SIG-M5 treated with dmso at 0.1 percent for 504 hours (cell line): Measurements from ENCODE around the gene FADS1.

Experiments used
- DNase-seq: peaks from one replicate; lab custom pipeline; 2025; ENCODE audit not compliant: unreplicated experiment; lab: John Stamatoyannopoulos, UW

The FADS1 gene

GRCh38 chr11:61778357-61778886, 38.4 kb downstream of the FADS1 start:
- no peak for DNase-seq

DNA sequence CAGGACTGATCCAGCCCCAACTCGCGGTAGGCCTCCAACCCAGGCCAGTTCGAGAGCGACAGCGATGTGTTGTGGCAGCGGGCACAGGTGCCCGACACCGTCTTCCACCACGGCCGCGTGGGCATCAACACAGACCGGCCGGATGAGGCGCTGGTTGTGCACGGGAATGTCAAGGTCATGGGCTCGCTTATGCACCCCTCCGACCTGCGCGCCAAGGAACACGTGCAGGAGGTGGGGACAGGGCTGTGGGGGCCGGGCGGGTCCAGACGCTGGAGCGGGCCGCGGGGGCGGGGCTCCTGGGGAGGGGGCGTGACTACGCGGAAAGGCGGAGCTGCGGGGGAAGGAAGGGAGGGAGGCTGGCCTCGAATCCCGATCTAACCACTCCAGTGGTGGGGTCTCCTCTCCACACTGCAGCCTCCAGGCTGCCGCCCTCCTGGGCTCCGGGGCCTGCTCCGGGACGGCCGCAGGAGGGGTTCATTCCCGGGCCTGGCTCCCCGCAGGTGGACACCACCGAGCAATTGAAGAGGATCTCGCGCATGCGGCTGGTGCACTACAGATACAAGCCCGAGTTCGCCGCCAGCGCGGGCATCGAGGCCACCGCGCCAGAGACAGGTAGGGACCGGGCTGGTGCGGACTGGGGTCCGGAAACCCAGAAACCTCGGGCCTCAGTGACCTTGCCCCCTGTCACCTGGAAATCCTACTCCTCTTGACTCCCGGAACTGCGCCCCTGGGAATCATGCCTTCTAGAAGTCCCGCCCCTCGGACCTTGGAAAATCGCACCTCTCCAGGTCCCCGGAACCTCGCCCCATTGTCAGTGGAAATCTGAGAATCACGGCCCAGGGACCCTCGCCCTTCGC, 39.3 kb downstream of the FADS1 start:
- no peak for DNase-seq

GRCh38 chr11:61776561-61777075, 40.2 kb downstream of the FADS1 start:
- DNase-seq, result peak; percentile 64

GRCh38 chr11:61775606-61776554, 40.9 kb downstream of the FADS1 start:
- DNase-seq, result no peak

GRCh38 chr11:61775106-61775505, 41.7 kb downstream of the FADS1 start:
- no peak for DNase-seq

GRCh38 chr11:61774411-61774810, 42.4 kb downstream of the FADS1 start:
- DNase-seq, result no peak

- DNase-seq, result no peak
Measured at GRCh38 chr11:61773809-61774208, 43.0 kb downstream of the FADS1 start.

DNA sequence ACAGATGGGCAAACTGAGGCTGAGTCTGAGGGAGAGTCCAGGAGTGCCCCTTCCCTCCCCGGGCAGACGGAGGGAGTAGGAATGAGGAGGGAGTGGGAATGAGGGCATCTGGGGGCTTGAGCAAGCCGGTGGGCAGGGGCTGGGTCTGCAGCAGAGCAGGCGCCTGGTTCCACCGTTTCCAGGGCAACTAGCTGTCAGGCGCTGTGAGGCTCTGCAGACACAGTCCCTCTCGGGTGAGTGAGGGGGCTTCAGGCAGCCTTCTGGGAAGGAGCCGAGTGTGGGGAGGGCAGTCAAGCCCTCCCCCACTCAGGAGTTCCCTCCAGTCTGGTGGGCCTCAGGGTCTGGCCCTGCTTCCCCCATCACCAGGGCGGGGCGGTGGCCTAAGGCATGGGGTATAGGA, 43.4 kb downstream of the FADS1 start:
- no peak for DNase-seq

DNA sequence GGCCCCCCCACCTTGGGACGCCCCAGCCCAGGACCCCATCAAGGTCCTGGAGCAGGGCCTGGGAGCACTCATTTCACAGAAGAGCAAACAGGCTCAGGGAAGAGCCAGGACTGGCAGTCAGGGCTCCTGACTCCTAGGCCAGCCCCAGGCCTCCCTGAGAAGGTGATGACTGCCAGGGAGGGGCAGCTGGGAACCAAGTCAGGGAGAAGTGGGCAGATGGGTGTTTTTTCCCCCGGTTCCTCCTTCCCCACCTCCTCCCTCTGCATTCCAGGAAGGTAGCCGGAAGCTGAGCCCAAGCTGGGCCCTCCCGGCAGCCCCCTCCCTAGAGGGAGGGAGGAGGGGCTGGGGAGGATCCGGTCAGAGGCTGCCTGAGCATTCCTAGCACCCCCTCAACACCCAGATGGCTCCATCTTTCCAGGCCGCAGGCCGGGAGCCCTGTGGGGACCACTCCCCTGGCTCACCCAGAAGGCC, 44.8 kb downstream of the FADS1 start:
- no peak for DNase-seq

DNA sequence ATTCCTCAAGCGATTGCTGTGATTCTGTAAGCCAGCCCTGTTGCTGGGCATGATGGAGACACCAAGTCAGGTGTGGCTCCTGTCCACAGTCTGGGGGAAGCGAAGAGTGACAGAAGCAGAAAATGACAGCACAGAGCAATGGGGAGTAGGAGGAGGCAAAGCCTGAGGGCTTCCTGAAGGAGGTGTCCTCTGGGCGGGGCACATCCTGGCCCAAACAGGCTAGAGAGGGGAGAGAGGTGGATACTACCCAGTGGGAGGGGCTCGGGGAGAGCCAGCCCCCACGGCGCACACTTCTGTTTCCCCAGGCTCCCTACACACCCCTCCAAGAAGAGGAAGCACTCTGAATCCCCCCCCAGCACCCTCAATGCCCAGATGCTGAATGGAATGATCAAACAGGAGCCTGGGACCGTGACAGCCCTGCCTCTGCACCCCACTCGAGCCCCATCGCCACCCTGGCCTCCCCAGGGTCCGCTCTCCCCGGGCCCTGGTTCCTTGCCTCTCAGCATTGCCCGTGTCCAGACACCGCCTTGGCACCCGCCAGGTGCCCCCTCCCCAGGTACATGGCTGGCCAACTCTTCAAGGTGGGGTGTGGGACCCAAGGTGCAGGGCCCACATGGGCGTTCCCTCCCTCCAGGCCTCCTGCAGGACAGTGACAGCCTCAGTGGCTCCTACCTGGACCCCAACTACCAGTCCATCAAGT, 45.5 kb downstream of the FADS1 start:
- no peak for DNase-seq

DNA sequence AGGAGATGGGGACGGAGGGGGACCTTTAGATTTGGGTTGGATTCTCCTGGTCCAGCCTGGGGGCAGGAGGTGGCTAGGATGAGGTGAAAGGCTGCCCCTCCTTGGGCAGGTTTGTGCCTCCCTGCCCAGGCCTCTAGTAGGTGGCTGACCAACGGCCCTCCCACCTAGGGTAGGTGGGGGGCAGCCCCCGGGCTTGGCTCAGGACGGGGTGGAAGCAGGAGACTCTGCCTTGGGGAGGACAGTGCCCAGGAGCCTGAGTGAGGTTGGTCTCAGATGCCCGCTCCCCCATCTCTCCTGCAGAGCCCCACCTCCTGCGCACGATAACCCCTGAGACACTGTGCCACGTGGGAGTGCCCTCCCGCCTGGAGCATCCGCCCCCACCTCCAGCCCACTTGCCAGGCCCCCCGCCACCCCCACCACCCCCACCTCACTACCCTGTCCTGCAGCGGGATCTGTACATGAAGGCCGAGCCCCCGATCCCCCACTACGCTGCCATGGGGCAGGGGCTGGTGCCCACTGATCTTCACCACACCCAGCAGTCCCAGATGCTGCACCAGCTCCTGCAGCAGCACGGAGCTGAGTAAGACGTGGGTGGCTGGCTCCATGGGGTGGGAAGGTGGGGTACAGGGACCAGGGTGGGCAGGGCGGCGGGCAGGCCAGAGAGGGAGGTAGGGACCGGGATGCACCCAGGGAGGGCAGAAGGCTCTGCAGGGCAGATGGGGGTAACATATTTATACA, 46.7 kb downstream of the FADS1 start:
- DNase-seq, result no peak

GRCh38 chr11:61769169-61769920, 47.5 kb downstream of the FADS1 start:
- no peak for DNase-seq

GRCh38 chr11:61768376-61769076, 48.3 kb downstream of the FADS1 start:
- no peak for DNase-seq

DNA sequence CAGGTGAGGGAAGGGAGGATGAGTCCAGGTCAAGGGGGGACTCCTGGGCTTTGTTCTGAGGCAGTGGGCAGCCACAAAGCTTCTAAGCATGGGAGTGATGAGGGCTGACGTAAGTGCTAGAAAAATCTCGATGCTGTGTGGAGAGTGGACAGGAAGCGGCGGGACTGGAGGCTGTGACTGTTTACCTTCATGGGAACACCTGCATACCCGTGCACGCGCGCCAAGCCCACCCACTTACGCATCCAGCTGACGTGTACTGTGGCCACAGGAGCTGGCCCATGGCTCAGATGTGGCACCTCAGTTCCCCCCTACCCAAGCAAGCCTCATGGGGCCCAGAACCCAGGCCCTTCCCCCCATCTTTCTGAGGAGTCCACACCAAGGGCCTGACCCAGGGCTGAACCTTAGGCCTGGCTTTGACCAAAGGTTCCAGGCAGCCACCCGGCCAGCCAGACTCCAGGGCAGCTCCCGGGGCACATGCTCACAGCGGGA, 50.4 kb downstream of the FADS1 start:
- DNase-seq, result no peak

DNA sequence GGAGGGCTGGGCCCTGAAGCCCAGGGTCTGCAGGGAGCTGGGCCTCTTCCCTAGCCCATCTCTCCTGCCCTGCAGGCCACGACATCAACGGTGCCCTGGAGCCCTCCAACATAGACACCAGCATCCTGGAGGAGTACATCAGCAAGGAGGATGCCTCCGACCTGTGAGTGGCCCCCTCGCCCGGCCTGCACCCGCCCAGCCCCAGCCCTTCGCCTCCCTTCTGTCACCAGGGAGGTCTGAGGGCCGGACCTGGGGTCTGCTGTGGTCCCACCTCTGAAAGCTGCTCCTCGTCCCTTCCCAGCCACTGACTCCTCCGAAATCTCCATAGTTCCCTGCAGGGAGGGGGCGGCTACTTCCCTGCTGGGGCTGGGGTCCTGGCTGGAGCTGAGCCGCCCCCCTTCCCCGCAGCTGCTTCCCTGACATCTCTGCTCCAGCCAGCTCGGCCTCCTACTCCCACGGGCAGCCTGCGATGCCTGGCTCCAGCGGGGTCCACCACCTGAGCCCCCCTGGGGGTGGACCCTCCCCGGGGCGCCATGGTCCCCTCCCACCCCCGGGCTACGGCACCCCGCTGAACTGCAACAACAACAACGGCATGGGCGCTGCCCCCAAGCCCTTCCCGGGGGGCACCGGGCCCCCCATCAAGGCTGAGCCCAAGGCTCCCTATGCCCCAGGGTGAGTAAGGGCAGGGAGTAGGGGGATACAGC, 51.1 kb downstream of the FADS1 start:
- DNase-seq, result no peak

DNA sequence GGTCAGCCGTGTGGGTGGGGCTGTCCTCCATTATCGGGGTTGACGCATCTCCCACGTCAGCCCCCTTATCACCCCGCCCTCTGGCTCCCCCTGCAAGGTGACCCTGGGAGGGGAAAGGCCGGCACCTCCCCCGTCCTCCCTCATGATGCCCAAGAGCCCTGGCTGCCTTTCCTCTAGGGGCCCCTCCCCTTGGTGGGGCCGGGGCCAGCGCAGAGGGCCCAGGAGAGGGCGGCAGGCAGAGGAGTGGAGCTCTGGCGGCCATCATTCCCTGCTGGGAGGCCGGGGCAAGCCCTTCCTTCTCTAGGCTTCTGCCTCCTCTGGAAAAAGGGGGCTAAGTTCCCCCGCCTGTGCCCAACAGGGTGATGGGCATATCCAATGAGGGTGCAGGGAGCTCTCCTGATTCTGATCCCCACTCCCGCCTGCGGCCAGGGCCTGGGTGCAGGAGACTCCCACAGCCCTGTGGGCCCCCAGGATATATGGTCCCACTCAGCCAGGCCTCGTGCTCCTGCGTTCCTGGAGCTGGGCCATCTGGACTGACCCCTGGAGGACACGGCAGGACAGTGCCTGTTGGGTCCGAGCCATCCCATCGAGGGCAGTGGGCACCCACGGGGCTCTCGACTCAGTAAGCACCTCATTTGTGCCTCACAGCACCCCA, 52.1 kb downstream of the FADS1 start:
- no peak for DNase-seq

DNA sequence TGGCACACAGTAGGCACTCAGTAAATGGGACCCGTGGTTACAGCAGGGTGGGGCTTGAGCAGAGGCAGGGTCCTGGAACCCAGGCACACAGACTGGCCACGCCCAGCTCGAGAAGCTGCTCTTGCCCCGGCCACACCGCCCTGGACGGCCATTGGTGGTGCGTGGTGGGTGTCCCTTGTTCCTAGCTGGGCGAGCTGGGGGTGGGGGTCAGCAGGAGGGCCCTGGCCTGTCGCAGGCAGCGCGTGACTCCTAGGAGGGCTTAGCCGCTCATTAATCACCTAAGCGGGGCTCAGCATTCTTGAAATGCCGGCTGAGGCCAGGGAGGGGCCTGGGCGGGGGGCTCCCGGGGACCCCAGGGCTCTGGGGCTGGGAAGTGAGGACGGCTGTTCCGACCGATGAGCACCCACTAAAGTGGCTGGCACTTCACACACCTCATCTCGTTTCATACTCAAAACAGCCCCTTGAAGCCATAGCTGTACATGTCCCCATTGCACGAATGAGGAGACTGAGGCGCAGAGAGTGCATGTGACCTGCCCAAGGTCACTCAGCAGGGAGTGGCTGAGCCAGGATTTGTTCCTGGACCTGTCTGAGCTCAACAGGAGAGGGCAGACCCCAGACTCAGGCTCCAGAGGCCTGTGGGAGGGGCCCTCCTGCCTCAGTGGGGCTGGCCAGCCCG, 52.7 kb downstream of the FADS1 start:
- DNase-seq, result no peak
